Fibroblast of villous mesenchyme (primary cell): ENCODE results near the gene ARHGAP28. TPM values are rescaled to one million over a fixed set of nuclear protein-coding genes. Genes with fewer than 3 reads are reported as not detected.
A peak's percentile ranks its signal among the peaks of the same experiment; 100 is the strongest.

Experiments used
- DNase-seq: peaks from one replicate; pipeline ENCODE4 v3.0.0-alpha.2; 2010; ENCODE audit warnings: low read depth
- H3K4me3 ChIP-seq: 2 replicates; pipeline ENCODE4 v1.5.1; 2011; ENCODE audit warnings: low read depth, mild to moderate bottlenecking, low read length
- CTCF ChIP-seq: IDR thresholded peaks from 2 replicates; pipeline ENCODE4 v1.5.1; 2012; ENCODE audit warnings: low read depth, mild to moderate bottlenecking, low read length; ENCODE audit not compliant: insufficient read depth
- total RNA-seq: library from RNA; depleted of rRNA; stranded (reverse); fragments of >200 nt; gene quantifications from 2 replicates; pipeline ENCODE4 v1.2.3, GENCODE V29; 2012

Gene ARHGAP28
- total RNA-seq, 1 donor = 6.0 TPM

DNA sequence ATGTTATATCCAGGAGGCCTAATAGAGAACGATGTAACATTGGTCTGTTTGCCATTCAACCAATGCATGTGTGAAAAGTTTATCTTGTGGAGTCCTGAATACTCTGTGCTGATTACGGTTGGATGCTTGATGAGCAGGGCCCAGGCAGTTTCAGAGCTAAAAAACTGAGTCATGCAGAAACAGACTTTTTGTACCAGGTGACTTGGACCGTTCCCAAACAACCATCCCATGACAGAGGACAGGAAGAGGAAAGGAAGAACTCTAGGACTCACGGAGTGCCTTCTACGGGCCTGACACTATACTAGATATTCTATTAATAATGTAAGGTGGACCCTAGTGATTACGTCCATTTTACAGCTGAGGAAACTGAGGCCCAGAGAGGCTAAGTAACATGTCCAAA, 142.1 kb downstream of the ARHGAP28 start:
- no peak overlapping the region for H3K4me3 ChIP-seq
- DNase-seq = no peak
- no peak for TF ChIP-seq CTCF

DNA sequence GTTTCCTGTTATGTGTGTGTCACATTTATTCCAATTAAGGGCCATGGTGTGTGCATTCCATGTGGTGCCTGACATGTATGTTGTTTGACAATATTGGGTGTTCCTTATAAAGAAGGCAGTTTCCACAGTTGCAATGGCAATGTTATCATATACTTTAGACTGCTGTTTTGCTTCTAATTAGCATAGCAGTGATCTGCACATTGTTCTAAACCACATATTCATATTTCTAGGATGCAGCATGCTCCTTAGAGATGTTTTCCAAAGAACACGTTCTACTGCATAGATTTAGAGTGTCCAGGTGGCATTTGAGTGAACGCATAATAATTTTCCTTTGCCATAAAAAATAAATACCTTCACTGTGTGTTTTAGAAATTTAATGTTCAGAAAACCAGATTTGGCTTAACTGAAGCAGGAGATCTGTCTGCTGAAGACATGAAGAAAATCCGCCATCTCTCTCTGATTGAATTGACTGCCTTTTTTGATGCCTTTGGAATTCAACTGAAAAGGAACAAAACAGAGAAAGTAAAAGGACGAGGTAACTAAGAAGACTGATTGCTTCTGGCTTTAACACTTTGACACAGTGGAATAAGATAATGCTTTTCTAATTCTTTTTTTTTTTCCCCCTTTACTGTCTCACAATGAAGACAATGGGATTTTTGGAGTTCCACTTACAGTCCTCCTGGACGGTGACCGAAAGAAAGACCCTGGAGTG, 143.7 kb downstream of the ARHGAP28 start:
- H3K4me3 ChIP-seq = no peak overlapping the region
- TF ChIP-seq CTCF = no peak
- no peak for DNase-seq

GRCh38 chr18:6874315-6874714, 144.8 kb downstream of the ARHGAP28 start:
- no peak overlapping the region for H3K4me3 ChIP-seq
- peak; percentile 8 for DNase-seq
- TF ChIP-seq CTCF = peak; percentile 12

DNA sequence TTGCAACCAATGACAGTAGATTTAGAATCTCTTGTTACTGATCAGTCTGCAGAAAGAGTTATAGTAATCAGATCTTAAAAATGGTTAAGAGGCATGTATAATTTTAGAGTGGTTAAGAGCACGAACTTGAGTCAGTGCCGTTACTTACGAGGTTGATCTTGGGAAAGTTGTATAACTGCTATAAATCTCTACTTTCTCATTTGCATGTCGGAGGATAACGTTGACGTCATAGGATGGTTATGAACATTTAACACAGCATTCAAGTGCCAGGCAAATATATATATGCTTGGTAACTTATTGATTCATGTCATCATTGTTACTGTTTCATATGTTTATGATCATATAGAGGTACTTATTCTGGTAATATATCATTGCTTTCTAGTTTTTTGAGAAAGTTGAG, 146.2 kb downstream of the ARHGAP28 start:
- no peak for TF ChIP-seq CTCF
- no peak for DNase-seq
- H3K4me3 ChIP-seq = no peak overlapping the region

- no peak for TF ChIP-seq CTCF
- peak; percentile 20 for DNase-seq
- H3K4me3 ChIP-seq = no peak overlapping the region
Observed at GRCh38 chr18:6876641-6877041, 147.1 kb downstream of the ARHGAP28 start.

DNA sequence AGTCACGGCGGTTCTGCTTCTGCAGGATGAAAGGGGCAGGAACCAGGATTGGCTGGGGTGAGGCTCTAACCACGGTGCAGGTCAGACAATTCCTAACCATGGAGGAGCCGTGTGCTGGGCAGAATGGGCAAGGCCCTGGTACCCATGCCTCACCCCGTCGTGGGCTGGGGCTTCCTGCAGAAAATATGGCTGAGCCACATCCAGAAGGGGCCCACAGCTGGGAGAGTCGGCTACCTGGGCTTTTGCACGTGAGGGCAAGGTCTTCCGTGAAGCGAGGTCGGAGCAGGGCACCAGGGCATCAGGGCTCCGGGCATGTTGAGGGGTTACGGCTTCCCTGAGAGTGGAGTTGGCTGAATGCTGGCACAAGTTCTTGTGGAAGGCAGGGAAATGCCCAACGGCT, 147.8 kb downstream of the ARHGAP28 start:
- no peak for DNase-seq
- no peak for TF ChIP-seq CTCF
- no peak overlapping the region for H3K4me3 ChIP-seq
